CD14-positive monocyte (primary cell): ENCODE results near the gene PTGR1. TPM values are rescaled to one million over a fixed set of nuclear protein-coding genes. Genes with fewer than 3 reads are reported as not detected.
"Not testable (repeated sequence)": the region's sequence is repeated elsewhere in the genome, so short reads cannot be mapped to it uniquely, and the experiment has no call there.

ENCODE experiments used
- DNase-seq, 3 donors: peaks; one replicate each; pipeline ENCODE4 v3.0.0-alpha.2; 2011 to 2022
- H2AFZ ChIP-seq: 2 replicates; pipeline ENCODE4 v1.6.0; 2012; ENCODE audit warnings: mild to moderate bottlenecking, low read depth, low read length, inconsistent platforms; ENCODE audit not compliant: insufficient read depth, poor library complexity, severe bottlenecking
- H3K27ac ChIP-seq, 2 donors: 1 replicate in 1 of 2; 2 replicates in 1 of 2; pipeline ENCODE4 v1.5.1; 2012 to 2013; ENCODE audit warnings: low read length in 2 of 2, control low read depth in 1 of 2, inconsistent platforms in 1 of 2, low read depth in 1 of 2, mild to moderate bottlenecking in 1 of 2
- H3K27me3 ChIP-seq, 2 donors: one replicate each; pipeline versions ENCODE4 v1.6.0 to v1.6.1; 2011 to 2013; ENCODE audit warnings: low read length in 2 of 2; ENCODE audit not compliant: control insufficient read depth in 2 of 2, insufficient read depth in 2 of 2
- H3K36me3 ChIP-seq, 2 donors: replicated peaks in 1 of 2; 1 replicate in 1 of 2; 2 replicates in 1 of 2; pipeline versions ENCODE4 v1.5.1 to v1.6.1; 2012 to 2013; ENCODE audit warnings: low read length in 2 of 2, control low read depth in 1 of 2, inconsistent platforms in 1 of 2, mild to moderate bottlenecking in 1 of 2; ENCODE audit not compliant: insufficient read depth in 2 of 2, control insufficient read depth in 1 of 2
- H3K4me1 ChIP-seq, 2 donors: 1 replicate in 1 of 2; 2 replicates in 1 of 2; pipeline versions ENCODE4 v1.5.1 to v1.6.1; 2012 to 2013; ENCODE audit warnings: low read length in 2 of 2, control low read depth in 1 of 2, inconsistent platforms in 1 of 2, mild to moderate bottlenecking in 1 of 2, moderate library complexity in 1 of 2; ENCODE audit not compliant: insufficient read depth in 2 of 2, control insufficient read depth in 1 of 2
- H3K4me2 ChIP-seq: replicated peaks from 2 replicates; pipeline ENCODE3; 2012; ENCODE audit warnings: low read length, moderate library complexity, mild to moderate bottlenecking; ENCODE audit not compliant: poor library complexity, severe bottlenecking; ENCODE audit errors: extremely low read depth
- H3K4me3 ChIP-seq, 3 experiments: fragments of 200-600 bp in 1 of 3; sonication (generic) in 1 of 3; replicated peaks in 1 of 3; 1 replicate in 2 of 3; 2 replicates in 1 of 3; pipeline ENCODE4 v1.5.1; 2011 to 2013; ENCODE audit warnings: low read length in 3 of 3, mild to moderate bottlenecking in 3 of 3, control low read depth in 2 of 3, low read depth in 2 of 3, inconsistent platforms in 1 of 3, moderate library complexity in 1 of 3
- H3K79me2 ChIP-seq: 2 replicates; pipeline ENCODE4 v1.6.0; 2012; ENCODE audit warnings: mild to moderate bottlenecking, control low read depth, inconsistent platforms, low read length, moderate library complexity; ENCODE audit not compliant: insufficient read depth
- H3K9ac ChIP-seq: 2 replicates; pipeline ENCODE4 v1.6.0; 2017; ENCODE audit warnings: low read length, mild to moderate bottlenecking; ENCODE audit not compliant: insufficient read depth, poor library complexity, severe bottlenecking
- H3K9me3 ChIP-seq, 2 donors: replicated peaks in 1 of 2; 1 replicate in 1 of 2; 2 replicates in 1 of 2; pipeline versions ENCODE4 v1.5.1 to v1.6.1; 2012 to 2013; ENCODE audit warnings: low read length in 2 of 2, control low read depth in 1 of 2; ENCODE audit not compliant: control insufficient read depth in 1 of 2, insufficient read depth in 1 of 2
- H4K20me1 ChIP-seq: 2 replicates; pipeline ENCODE4 v1.6.0; 2012; ENCODE audit warnings: mild to moderate bottlenecking, low read length, control low read depth, moderate library complexity; ENCODE audit not compliant: insufficient read depth
- H3K27ac Mint-ChIP-seq, 7 donors: one replicate each; pipeline ENCODE4 v1.8.0; 2020; ENCODE audit warnings: mild to moderate bottlenecking in 7 of 7, mixed read lengths in 7 of 7, moderate library complexity in 6 of 7, inconsistent platforms in 2 of 7
- H3K27me3 Mint-ChIP-seq, 3 donors: one replicate each; pipeline ENCODE4 v1.8.0; 2021 to 2022; ENCODE audit warnings: low read depth in 3 of 3, mild to moderate bottlenecking in 3 of 3, mixed read lengths in 3 of 3, moderate library complexity in 3 of 3, inconsistent platforms in 1 of 3
- H3K36me3 Mint-ChIP-seq, 2 donors: one replicate each; pipeline ENCODE4 v1.8.0; 2020; ENCODE audit warnings: mixed read lengths in 2 of 2, inconsistent platforms in 1 of 2, mild to moderate bottlenecking in 1 of 2
- H3K4me1 Mint-ChIP-seq: one replicate; pipeline ENCODE4 v1.8.0; 2020; ENCODE audit warnings: mild to moderate bottlenecking, mixed read lengths
- H3K4me3 Mint-ChIP-seq, 2 donors: one replicate each; pipeline ENCODE4 v1.8.0; 2020; ENCODE audit warnings: mild to moderate bottlenecking in 2 of 2, mixed read lengths in 2 of 2, moderate library complexity in 1 of 2
- H3K9me3 Mint-ChIP-seq, 7 donors: one replicate each; pipeline ENCODE4 v1.8.0; 2020 to 2022; ENCODE audit warnings: mixed read lengths in 7 of 7, mild to moderate bottlenecking in 6 of 7, moderate library complexity in 6 of 7, inconsistent platforms in 2 of 7
- WGBS: methylation state at CpG from one replicate; pipeline ENCODE4 v1.1.5; 2013; ENCODE audit warnings: missing lambda C conversion rate; ENCODE audit not compliant: insufficient coverage; 5-methylcytosine and 5-hydroxymethylcytosine counted together
- intact Hi-C, 2 donors: fragments of 100-400 bp; cut with micrococcal nuclease; formaldehyde crosslinking; loops; one replicate each; pipeline versions ENCODE4 v1.15.0 to v1.15.1; 2023
- polyA plus RNA-seq, 3 donors: library from polyadenylated mRNA; depleted of rRNA in 1 of 3; unstranded in 2 of 3; stranded (reverse) in 1 of 3; fragments of 300-500 nt in 2 of 3; fragments of >200 nt in 1 of 3; fragmentation: Illumina TruSeq in 2 of 3; gene quantifications; 1 replicate in 2 of 3; 2 replicates in 1 of 3; pipeline ENCODE4 v1.2.3, GENCODE V29; 2012 to 2021
- TF ChIP-seq, protein P1 (sequence below): fragments of 200-600 bp; IDR thresholded peaks from one replicate; pipeline ENCODE4 v1.8.0; 2022; ENCODE audit warnings: antibody characterized with exemption, mild to moderate bottlenecking

The PTGR1 gene
- polyA plus RNA-seq, 3 donors = 0.41 to 1.1 (median 0.68) TPM

DNA sequence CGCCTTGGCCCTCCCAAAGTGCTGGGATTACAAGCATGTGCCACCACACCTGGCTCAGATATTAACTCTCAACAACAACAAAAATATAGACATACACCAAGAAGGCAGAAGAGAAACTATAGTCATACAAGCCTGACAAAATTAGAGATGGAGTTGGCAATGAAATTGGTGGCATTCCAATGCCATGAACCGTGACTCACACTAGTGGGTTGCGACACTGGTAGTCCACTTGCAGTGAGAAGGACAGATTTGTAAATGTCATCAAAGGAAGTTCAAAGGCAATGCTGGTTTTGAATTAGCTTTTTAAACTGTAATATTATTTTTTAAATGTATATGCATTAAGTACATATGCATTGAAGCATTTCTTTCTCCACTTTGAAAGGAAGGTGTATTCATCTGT lies 23.2 kb upstream of the PTGR1 start:
- H3K36me3 Mint-ChIP-seq = no peaks in the 10 kb centered on the region
- H3K27ac Mint-ChIP-seq = peak overlapping the region in 6 of 7 donors; percentile 77 to 90 (median 84)
- WGBS = 0% methylated on average over 1 of the region's 3 CpGs
- peaks cover 0 to 5% of the 10 kb centered on the region in 2 donors for H3K27me3 ChIP-seq
- no peaks in the 10 kb centered on the region for H3K9me3 ChIP-seq
- H3K27me3 Mint-ChIP-seq = peaks cover 0 to 17% (median 3%) of the 10 kb centered on the region in 3 donors
- peak overlapping the region in 1 of 2 donors; percentile 41 for H3K27ac ChIP-seq
- TF ChIP-seq, protein P1, sequence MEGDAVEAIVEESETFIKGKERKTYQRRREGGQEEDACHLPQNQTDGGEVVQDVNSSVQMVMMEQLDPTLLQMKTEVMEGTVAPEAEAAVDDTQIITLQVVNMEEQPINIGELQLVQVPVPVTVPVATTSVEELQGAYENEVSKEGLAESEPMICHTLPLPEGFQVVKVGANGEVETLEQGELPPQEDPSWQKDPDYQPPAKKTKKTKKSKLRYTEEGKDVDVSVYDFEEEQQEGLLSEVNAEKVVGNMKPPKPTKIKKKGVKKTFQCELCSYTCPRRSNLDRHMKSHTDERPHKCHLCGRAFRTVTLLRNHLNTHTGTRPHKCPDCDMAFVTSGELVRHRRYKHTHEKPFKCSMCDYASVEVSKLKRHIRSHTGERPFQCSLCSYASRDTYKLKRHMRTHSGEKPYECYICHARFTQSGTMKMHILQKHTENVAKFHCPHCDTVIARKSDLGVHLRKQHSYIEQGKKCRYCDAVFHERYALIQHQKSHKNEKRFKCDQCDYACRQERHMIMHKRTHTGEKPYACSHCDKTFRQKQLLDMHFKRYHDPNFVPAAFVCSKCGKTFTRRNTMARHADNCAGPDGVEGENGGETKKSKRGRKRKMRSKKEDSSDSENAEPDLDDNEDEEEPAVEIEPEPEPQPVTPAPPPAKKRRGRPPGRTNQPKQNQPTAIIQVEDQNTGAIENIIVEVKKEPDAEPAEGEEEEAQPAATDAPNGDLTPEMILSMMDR = no peak
- H2AFZ ChIP-seq = no peak overlapping the region
- intact Hi-C loops = no loop called here
- no peak overlapping the region for H3K4me2 ChIP-seq
- peak overlapping the region in 1 of 2 donors; percentile 26 for H3K4me3 Mint-ChIP-seq
- H4K20me1 ChIP-seq = no peaks in the 10 kb centered on the region
- H3K79me2 ChIP-seq = no peaks in the 10 kb centered on the region
- DNase-seq = peak; percentile 65 to 87 (median 82)
- H3K4me3 ChIP-seq = no peak overlapping the region
- H3K4me1 Mint-ChIP-seq = peaks cover 13% of the 10 kb centered on the region
- no peak overlapping the region for H3K9ac ChIP-seq
- peaks cover 0 to 7% (median 2%) of the 10 kb centered on the region in 7 donors for H3K9me3 Mint-ChIP-seq
- no peaks in the 10 kb centered on the region for H3K36me3 ChIP-seq
- peaks cover 3 to 12% of the 10 kb centered on the region in 2 donors for H3K4me1 ChIP-seq

DNA sequence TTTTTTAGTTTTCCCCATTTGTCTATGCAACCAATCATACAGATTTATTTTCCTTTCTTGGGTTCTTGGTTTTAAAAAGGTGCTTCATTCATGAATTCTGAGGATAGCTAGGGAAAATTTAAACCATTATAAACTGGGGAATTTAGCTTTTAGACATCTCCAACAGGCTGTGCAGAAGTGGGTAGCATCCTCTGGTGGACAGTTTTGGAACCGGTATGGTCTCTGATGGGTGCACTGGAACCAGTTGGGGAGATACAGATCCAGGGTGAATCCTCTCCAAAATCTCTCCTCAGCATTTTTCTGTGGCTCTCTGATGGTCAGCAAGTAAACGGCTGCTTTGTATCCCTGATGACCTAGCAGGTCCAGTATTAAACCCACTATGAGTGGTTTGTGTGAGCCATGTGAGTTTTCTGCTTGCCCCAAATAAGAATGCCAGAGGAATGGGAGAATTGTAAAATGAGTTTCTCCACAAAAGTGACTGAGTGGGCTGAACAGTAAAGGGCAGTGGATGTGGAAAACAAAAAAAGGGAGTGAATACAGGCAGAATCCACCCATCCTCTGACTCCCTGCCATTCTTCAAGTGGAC lies 22.5 kb upstream of the PTGR1 start:
- Mint-ChIP-seq H3K4me3 (no peak overlapping the region), H3K4me1 (peaks cover 13% of the 10 kb centered on the region), H3K36me3 (no peaks in the 10 kb centered on the region), H3K27me3 (peaks cover 0 to 17% (median 3%) of the 10 kb centered on the region in 3 donors), H3K9me3 (peaks cover 0 to 7% (median 2%) of the 10 kb centered on the region in 7 donors), H3K27ac (peak overlapping the region in 3 of 7 donors; percentile 49 to 72 (median 72))
- Histone ChIP-seq H3K9me3 (no peaks in the 10 kb centered on the region), H2AFZ (no peak overlapping the region), H3K9ac (no peak overlapping the region), H3K27me3 (peaks cover 0 to 5% of the 10 kb centered on the region in 2 donors), H3K4me1 (peaks cover 3 to 12% of the 10 kb centered on the region in 2 donors), H3K4me2 (no peak overlapping the region), H3K36me3 (no peaks in the 10 kb centered on the region), H3K4me3 (no peak overlapping the region), H4K20me1 (no peaks in the 10 kb centered on the region), H3K79me2 (no peaks in the 10 kb centered on the region), H3K27ac (no peak overlapping the region)
- DNase-seq = peak in 1 of 3 donors; percentile 37
- TF ChIP-seq, protein P1 = peak; percentile 71
- intact Hi-C loops = no loop called here
- 0% methylated on average over 1 of the region's 2 CpGs for WGBS

DNA sequence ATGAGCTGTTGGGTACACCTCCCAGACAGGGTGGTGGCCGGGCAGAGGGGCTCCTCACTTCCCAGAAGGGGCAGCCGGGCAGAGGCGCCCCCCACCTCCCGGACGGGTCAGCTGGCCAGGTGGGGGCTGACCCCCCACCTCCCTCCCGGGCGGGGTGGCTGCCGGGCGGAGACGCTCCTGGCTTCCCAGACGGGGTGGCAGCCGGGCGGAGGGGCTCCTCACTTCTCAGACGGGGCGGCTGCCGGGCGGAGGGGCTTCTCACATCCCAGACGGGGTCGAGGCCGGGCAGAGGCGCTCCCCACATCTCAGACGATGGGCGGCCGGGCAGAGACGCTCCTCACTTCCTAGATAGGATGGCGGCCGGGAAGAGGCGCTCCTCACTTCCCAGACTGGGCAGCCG lies 17.9 kb upstream of the PTGR1 start:
- not testable (repeated sequence) for H3K4me3 Mint-ChIP-seq

More for the DNA sequence above, 17.9 kb upstream of the PTGR1 start:
- 96% methylated on average over 9 of the region's 29 CpGs for WGBS
- H3K36me3 ChIP-seq, H3K9me3 ChIP-seq, H3K9ac ChIP-seq, intact Hi-C loops, H3K27ac ChIP-seq, H3K36me3 Mint-ChIP-seq, H2AFZ ChIP-seq, H3K79me2 ChIP-seq, H3K27me3 ChIP-seq, H3K27ac Mint-ChIP-seq, H3K9me3 Mint-ChIP-seq, H4K20me1 ChIP-seq, DNase-seq, H3K4me1 ChIP-seq, H3K4me2 ChIP-seq, H3K4me3 ChIP-seq, H3K4me1 Mint-ChIP-seq: not testable (repeated sequence)
- peaks cover 3 to 32% (median 6%) of the 10 kb centered on the region in 3 donors for H3K27me3 Mint-ChIP-seq
